ENCODE measurements around the gene BTBD8.

The BTBD8 gene

GRCh38 chr1:92118826-92119225 lies 38.7 kb downstream of the BTBD8 start:
- H3K36me3 ChIP-seq (ENCODE audit: insufficient read depth, low read length) = no peaks in the 10 kb centered on the region
- H2AFZ ChIP-seq (ENCODE audit: low read length) = no peak overlapping the region
- H3K4me3 ChIP-seq (ENCODE audit: low read length, poor library complexity, severe bottlenecking) = no peak overlapping the region
- no peak for TF ChIP-seq CTCF (conservative IDR thresholded peaks at IDR 0.05; ENCODE audit: low read length)
- H3K9me3 ChIP-seq (ENCODE audit: insufficient read depth, low read depth, low read length) = no peaks in the 10 kb centered on the region
- H3K4me1 ChIP-seq (ENCODE audit: insufficient read depth, low read length, poor library complexity, severe bottlenecking) = peaks cover 26% of the 10 kb centered on the region
- peaks cover 7% of the 10 kb centered on the region; the same call in 1 of the 2 replicates for H3F3A ChIP-seq (ENCODE audit: low read depth)
- H3K79me2 ChIP-seq (ENCODE audit: insufficient read depth, low read length) = no peaks in the 10 kb centered on the region
- no peaks in the 10 kb centered on the region for H4K20me1 ChIP-seq (ENCODE audit: insufficient read depth, low read length, poor library complexity, severe bottlenecking)
- peak overlapping the region; percentile 63 for H3K4me2 ChIP-seq (ENCODE audit: low read depth, low read length, poor library complexity, severe bottlenecking)
- H3K9me2 ChIP-seq (replicated peaks; ENCODE audit: low read depth, low read length) = no peaks in the 10 kb centered on the region
- H3K9ac ChIP-seq (ENCODE audit: low read depth, low read length, poor library complexity, severe bottlenecking) = no peak overlapping the region
- no peaks in the 10 kb centered on the region for H3K27me3 ChIP-seq (ENCODE audit: insufficient read depth, low read length, poor library complexity, severe bottlenecking)

GRCh38 chr1:92123868-92124267 lies 43.7 kb downstream of the BTBD8 start:
- no peak for TF ChIP-seq EZH2phosphoT487 (IDR thresholded peaks at IDR 0.05; ENCODE audit: borderline replicate concordance)
- no peak for TF ChIP-seq CTCF (conservative IDR thresholded peaks at IDR 0.05; ENCODE audit: low read length)
- Histone ChIP-seq H3F3A (ENCODE audit: low read depth) (peaks cover 9% of the 10 kb centered on the region; the same call in 1 of the 2 replicates), H3K36me3 (ENCODE audit: insufficient read depth, low read length) (no peaks in the 10 kb centered on the region), H3K4me1 (ENCODE audit: insufficient read depth, low read length, poor library complexity, severe bottlenecking) (peaks cover 32% of the 10 kb centered on the region), H2AFZ (ENCODE audit: low read length) (peak overlapping the region; percentile 41; the same call in 1 of the 2 replicates), H3K4me2 (ENCODE audit: low read depth, low read length, poor library complexity, severe bottlenecking) (peak overlapping the region; percentile 75), H3K79me2 (ENCODE audit: insufficient read depth, low read length) (no peaks in the 10 kb centered on the region), H3K27me3 (ENCODE audit: insufficient read depth, low read length, poor library complexity, severe bottlenecking) (no peaks in the 10 kb centered on the region), H3K9me2 (replicated peaks; ENCODE audit: low read depth, low read length) (no peaks in the 10 kb centered on the region), H3K9ac (ENCODE audit: low read depth, low read length, poor library complexity, severe bottlenecking) (peak overlapping the region; percentile 63), H3K4me3 (ENCODE audit: low read length, poor library complexity, severe bottlenecking) (peak overlapping the region; percentile 65), H3K9me3 (ENCODE audit: insufficient read depth, low read depth, low read length) (no peaks in the 10 kb centered on the region), H4K20me1 (ENCODE audit: insufficient read depth, low read length, poor library complexity, severe bottlenecking) (no peaks in the 10 kb centered on the region)

- Histone ChIP-seq H3K79me2 (ENCODE audit: insufficient read depth, low read length) (no peaks in the 10 kb centered on the region), H3K4me2 (ENCODE audit: low read depth, low read length, poor library complexity, severe bottlenecking) (peak overlapping the region; percentile 36), H2AFZ (ENCODE audit: low read length) (0 out of 2 replicates have a peak overlapping the region, but pooled peaks have one; percentile 22), H4K20me1 (ENCODE audit: insufficient read depth, low read length, poor library complexity, severe bottlenecking) (no peaks in the 10 kb centered on the region), H3K9me2 (replicated peaks; ENCODE audit: low read depth, low read length) (no peaks in the 10 kb centered on the region), H3K9ac (ENCODE audit: low read depth, low read length, poor library complexity, severe bottlenecking) (no peak overlapping the region), H3K9me3 (ENCODE audit: insufficient read depth, low read depth, low read length) (no peaks in the 10 kb centered on the region), H3K36me3 (ENCODE audit: insufficient read depth, low read length) (no peaks in the 10 kb centered on the region), H3K4me1 (ENCODE audit: insufficient read depth, low read length, poor library complexity, severe bottlenecking) (peaks cover 32% of the 10 kb centered on the region), H3K27me3 (ENCODE audit: insufficient read depth, low read length, poor library complexity, severe bottlenecking) (no peaks in the 10 kb centered on the region), H3K4me3 (ENCODE audit: low read length, poor library complexity, severe bottlenecking) (no peak overlapping the region), H3F3A (ENCODE audit: low read depth) (peaks cover 9% of the 10 kb centered on the region; the same call in 1 of the 2 replicates)
- TF ChIP-seq CTCF (conservative IDR thresholded peaks at IDR 0.05; ENCODE audit: low read length) = no peak
- TF ChIP-seq EZH2phosphoT487 (IDR thresholded peaks at IDR 0.05; ENCODE audit: borderline replicate concordance) = no peak
These were observed 45.1 kb downstream of the BTBD8 start for GRCh38 chr1:92125204-92125603.

All from Loucy (cell line).